DMS53 (cell line): ENCODE measurements around the gene PRAMEF13.
"Not testable (repeated sequence)": the region's sequence is repeated elsewhere in the genome, so short reads cannot be mapped to it uniquely, and the experiment has no call there.

Experiments
- DNase-seq: peaks from one replicate; lab custom pipeline; 2025; lab: John Stamatoyannopoulos, UW

The PRAMEF13 gene

GRCh38 chr1:13171548-13171947 lies 29.7 kb downstream of the PRAMEF13 start, which contains the start of gene PRAMEF9:
PRAMEF9 (plus strand) TSS chr1:13171848; CDS start chr1:13175281, 3,433 bp downstream.
- not testable (repeated sequence) for DNase-seq

- not testable (repeated sequence) for DNase-seq
Observed at GRCh38 chr1:13165531-13165930, 35.7 kb downstream of the PRAMEF13 start, which contains the start of gene HNRNPCL4. HNRNPCL4 (minus strand) TSS chr1:13165631; CDS start chr1:13165467, 164 bp downstream.

- DNase-seq: not testable (repeated sequence)
Observed at GRCh38 chr1:13155909-13156308, 45.3 kb downstream of the PRAMEF13 start, which contains the start of gene PRAMEF26. PRAMEF26 (minus strand) TSS chr1:13156009; CDS start chr1:13153095, 2,914 bp downstream.
